IMR-90 (cell line): ENCODE results near the gene SRCAP.

Experiments
- CEBPB ChIP-seq: IDR thresholded peaks from 2 replicates; pipeline ENCODE4 v1.6.1; 2012; ENCODE audit warnings: low read depth, low read length, improper control_type of control experiment
- CHD1 ChIP-seq: IDR thresholded peaks from 2 replicates; pipeline ENCODE4 v1.6.1; 2012; ENCODE audit warnings: low read depth, low read length, improper control_type of control experiment
- MAFK ChIP-seq: IDR thresholded peaks from 2 replicates; pipeline ENCODE4 v1.6.1; 2012; ENCODE audit warnings: low read depth, low read length, improper control_type of control experiment
- MAZ ChIP-seq: IDR thresholded peaks from 2 replicates; pipeline ENCODE4 v1.6.1; 2012; ENCODE audit warnings: low read depth, mild to moderate bottlenecking, low read length, improper control_type of control experiment, moderate library complexity, borderline replicate concordance
- NFE2L2 ChIP-seq: fragments of 150-350 bp; IDR thresholded peaks from 2 replicates; pipeline ENCODE4 v1.6.1; 2016; ENCODE audit warnings: low read depth, mild to moderate bottlenecking, low read length
- POLR2A ChIP-seq: IDR thresholded peaks from 2 replicates; pipeline ENCODE4 v1.6.1; 2012; ENCODE audit warnings: mild to moderate bottlenecking, low read depth, low read length
- RAD21 ChIP-seq: IDR thresholded peaks from 2 replicates; pipeline ENCODE4 v1.6.1; 2012; ENCODE audit warnings: low read length, improper control_type of control experiment
- RFX5 ChIP-seq: IDR thresholded peaks from 2 replicates; pipeline ENCODE4 v1.8.0; 2012; ENCODE audit warnings: low read depth, mild to moderate bottlenecking, low read length, moderate library complexity
- TF ChIP-seq, protein P1 (sequence below): conservative IDR thresholded peaks from 2 replicates; pipeline ENCODE4 v1.5.1; 2012; ENCODE audit warnings: mild to moderate bottlenecking, low read depth, low read length, improper control_type of control experiment
- TF ChIP-seq, protein P2 (sequence below): fragments of 150-350 bp; IDR thresholded peaks from 2 replicates; pipeline ENCODE4 v1.6.1; 2017; ENCODE audit warnings: mild to moderate bottlenecking, antibody characterized with exemption, low read length, low read depth

DNA sequence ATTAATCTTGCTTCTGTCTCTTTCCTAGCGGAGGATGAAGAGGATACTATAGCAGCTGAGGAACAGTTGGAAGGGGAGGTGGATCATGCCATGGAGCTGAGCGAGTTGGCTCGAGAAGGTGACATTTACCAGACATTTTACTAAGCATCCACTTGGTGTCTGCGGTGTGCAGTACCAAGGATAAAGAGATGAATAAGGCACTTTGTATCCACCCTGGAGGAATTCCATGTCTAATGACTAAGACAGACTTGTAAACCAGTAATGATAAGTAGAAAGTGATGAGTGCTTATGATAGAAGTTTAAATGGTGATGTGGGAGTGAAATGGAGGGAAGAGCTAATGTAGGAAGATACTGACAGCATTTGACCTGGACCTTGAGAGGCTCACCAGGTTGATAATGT is 12.0 kb downstream of the SRCAP start:
- TF ChIP-seq, protein P1, sequence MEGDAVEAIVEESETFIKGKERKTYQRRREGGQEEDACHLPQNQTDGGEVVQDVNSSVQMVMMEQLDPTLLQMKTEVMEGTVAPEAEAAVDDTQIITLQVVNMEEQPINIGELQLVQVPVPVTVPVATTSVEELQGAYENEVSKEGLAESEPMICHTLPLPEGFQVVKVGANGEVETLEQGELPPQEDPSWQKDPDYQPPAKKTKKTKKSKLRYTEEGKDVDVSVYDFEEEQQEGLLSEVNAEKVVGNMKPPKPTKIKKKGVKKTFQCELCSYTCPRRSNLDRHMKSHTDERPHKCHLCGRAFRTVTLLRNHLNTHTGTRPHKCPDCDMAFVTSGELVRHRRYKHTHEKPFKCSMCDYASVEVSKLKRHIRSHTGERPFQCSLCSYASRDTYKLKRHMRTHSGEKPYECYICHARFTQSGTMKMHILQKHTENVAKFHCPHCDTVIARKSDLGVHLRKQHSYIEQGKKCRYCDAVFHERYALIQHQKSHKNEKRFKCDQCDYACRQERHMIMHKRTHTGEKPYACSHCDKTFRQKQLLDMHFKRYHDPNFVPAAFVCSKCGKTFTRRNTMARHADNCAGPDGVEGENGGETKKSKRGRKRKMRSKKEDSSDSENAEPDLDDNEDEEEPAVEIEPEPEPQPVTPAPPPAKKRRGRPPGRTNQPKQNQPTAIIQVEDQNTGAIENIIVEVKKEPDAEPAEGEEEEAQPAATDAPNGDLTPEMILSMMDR: no peak
- TF ChIP-seq POLR2A: no peak
- no peak for TF ChIP-seq CHD1
- no peak for TF ChIP-seq MAFK
- no peak for TF ChIP-seq RAD21
- no peak for TF ChIP-seq RFX5
- no peak for TF ChIP-seq NFE2L2
- TF ChIP-seq CEBPB: no peak
- TF ChIP-seq, protein P2, sequence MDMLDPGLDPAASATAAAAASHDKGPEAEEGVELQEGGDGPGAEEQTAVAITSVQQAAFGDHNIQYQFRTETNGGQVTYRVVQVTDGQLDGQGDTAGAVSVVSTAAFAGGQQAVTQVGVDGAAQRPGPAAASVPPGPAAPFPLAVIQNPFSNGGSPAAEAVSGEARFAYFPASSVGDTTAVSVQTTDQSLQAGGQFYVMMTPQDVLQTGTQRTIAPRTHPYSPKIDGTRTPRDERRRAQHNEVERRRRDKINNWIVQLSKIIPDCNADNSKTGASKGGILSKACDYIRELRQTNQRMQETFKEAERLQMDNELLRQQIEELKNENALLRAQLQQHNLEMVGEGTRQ: no peak
- no peak for TF ChIP-seq MAZ
